ENCODE measurements around the gene AHCYL2. TPM values are rescaled to one million over a fixed set of nuclear protein-coding genes. Genes with fewer than 3 reads are reported as not detected.

AHCYL2 gene
- total and polyA plus RNA-seq, 12 donors, result 2.5 to 7.7 (median 5.6) TPM

GRCh38 chr7:129258649-129259389 lies 34.0 kb downstream of the AHCYL2 start:
- DNase-seq (no peak), ATAC-seq (no peak)
- H3K4me1 ChIP-seq, result peaks cover 0 to 14% (median 0%) of the 10 kb centered on the region in 9 donors
- no peaks in the 10 kb centered on the region for H3K36me3 ChIP-seq
- H3K27me3 ChIP-seq, result no peaks in the 10 kb centered on the region
- H3K27ac ChIP-seq, result no peak overlapping the region
- H3K9me3 ChIP-seq, result no peaks in the 10 kb centered on the region
- intact Hi-C loops (cut with DNase I), result no loop called here
- no peak for TF ChIP-seq CTCF (IDR thresholded peaks at IDR 0.05)
- H3K4me3 ChIP-seq, result no peak overlapping the region
- WGBS, 2 donors, result 71 to 73% methylated on average over 4 of the region's 4 CpGs

- 84 to 87% methylated on average over 2 of the region's 2 CpGs for WGBS, 2 donors
- ATAC-seq (no peak), DNase-seq (no peak)
- no peak overlapping the region for H3K27ac ChIP-seq
- no peaks in the 10 kb centered on the region for H3K27me3 ChIP-seq
- H3K9me3 ChIP-seq, result no peaks in the 10 kb centered on the region
- no peaks in the 10 kb centered on the region for H3K36me3 ChIP-seq
- intact Hi-C loops (cut with DNase I), result no loop called here
- no peak overlapping the region for H3K4me3 ChIP-seq
- H3K4me1 ChIP-seq, result peaks cover 0 to 14% (median 0%) of the 10 kb centered on the region in 9 donors
- no peak for TF ChIP-seq CTCF (IDR thresholded peaks at IDR 0.05)
Observed at GRCh38 chr7:129262324-129262723, 37.5 kb downstream of the AHCYL2 start.

GRCh38 chr7:129263168-129263567 lies 38.3 kb downstream of the AHCYL2 start:
- Histone ChIP-seq H3K27me3 (no peaks in the 10 kb centered on the region), H3K4me3 (no peak overlapping the region), H3K36me3 (no peaks in the 10 kb centered on the region), H3K4me1 (peaks cover 0 to 14% (median 0%) of the 10 kb centered on the region in 9 donors), H3K9me3 (no peaks in the 10 kb centered on the region), H3K27ac (no peak overlapping the region)
- no peak for DNase-seq
- no peak for TF ChIP-seq CTCF (IDR thresholded peaks at IDR 0.05)
- no peak for ATAC-seq
- intact Hi-C loops (cut with DNase I), result no loop called here
- WGBS, 2 donors, result 96 to 97% methylated on average over 2 of the region's 2 CpGs

GRCh38 chr7:129264534-129264933 lies 39.7 kb downstream of the AHCYL2 start:
- no peak for DNase-seq

More at GRCh38 chr7:129264534-129264933, 39.7 kb downstream of the AHCYL2 start:
- 84 to 86% methylated on average over 4 of the region's 4 CpGs for WGBS, 2 donors
- no peaks in the 10 kb centered on the region for H3K9me3 ChIP-seq
- TF ChIP-seq CTCF (IDR thresholded peaks at IDR 0.05), result no peak
- peaks cover 0 to 5% (median 0%) of the 10 kb centered on the region in 9 donors for H3K4me1 ChIP-seq
- H3K27me3 ChIP-seq, result no peaks in the 10 kb centered on the region
- H3K27ac ChIP-seq, result no peak overlapping the region
- intact Hi-C loops (cut with DNase I), result no loop called here
- H3K36me3 ChIP-seq, result no peaks in the 10 kb centered on the region
- no peak overlapping the region for H3K4me3 ChIP-seq
- ATAC-seq, result no peak

Data from heart right ventricle (tissue), 16 donors.